BE2C (cell line): ENCODE results near the gene OPRL1.

ENCODE experiments used
- DNase-seq: peaks from one replicate; pipeline ENCODE4 v3.0.0-alpha.2; 2020
- H3K27me3 ChIP-seq: fragments of 250-450 bp; sonication (Bioruptor Pico); 2 replicates; pipeline ENCODE4 v1.5.1; 2020; ENCODE audit warnings: mild to moderate bottlenecking
- H3K36me3 ChIP-seq: fragments of 250-450 bp; sonication (Bioruptor Pico); 2 replicates; pipeline ENCODE4 v1.5.1; 2020; ENCODE audit warnings: mild to moderate bottlenecking
- H3K4me1 ChIP-seq: fragments of 250-450 bp; sonication (Bioruptor Pico); 2 replicates; pipeline ENCODE4 v1.5.1; 2020
- H3K4me3 ChIP-seq: 2 replicates; pipeline ENCODE4 v1.5.1; 2011; ENCODE audit warnings: low read depth, low read length
- H3K9me3 ChIP-seq: fragments of 250-450 bp; sonication (Bioruptor Pico); 2 replicates; pipeline ENCODE4 v1.5.1; 2020
- CTCF ChIP-seq: IDR thresholded peaks from 2 replicates; pipeline ENCODE4 v1.5.1; 2012; ENCODE audit warnings: mild to moderate bottlenecking, low read depth, low read length

OPRL1 gene

GRCh38 chr20:64047046-64047389 lies 32.9 kb upstream of the OPRL1 start:
- no peak for TF ChIP-seq CTCF
- DNase-seq, result peak; percentile 16
- H3K36me3 ChIP-seq, result no peaks in the 10 kb centered on the region
- H3K4me1 ChIP-seq, result peaks cover 29% of the 10 kb centered on the region
- H3K9me3 ChIP-seq, result no peaks in the 10 kb centered on the region
- H3K4me3 ChIP-seq, result no peak overlapping the region
- peaks cover 15% of the 10 kb centered on the region for H3K27me3 ChIP-seq

DNA sequence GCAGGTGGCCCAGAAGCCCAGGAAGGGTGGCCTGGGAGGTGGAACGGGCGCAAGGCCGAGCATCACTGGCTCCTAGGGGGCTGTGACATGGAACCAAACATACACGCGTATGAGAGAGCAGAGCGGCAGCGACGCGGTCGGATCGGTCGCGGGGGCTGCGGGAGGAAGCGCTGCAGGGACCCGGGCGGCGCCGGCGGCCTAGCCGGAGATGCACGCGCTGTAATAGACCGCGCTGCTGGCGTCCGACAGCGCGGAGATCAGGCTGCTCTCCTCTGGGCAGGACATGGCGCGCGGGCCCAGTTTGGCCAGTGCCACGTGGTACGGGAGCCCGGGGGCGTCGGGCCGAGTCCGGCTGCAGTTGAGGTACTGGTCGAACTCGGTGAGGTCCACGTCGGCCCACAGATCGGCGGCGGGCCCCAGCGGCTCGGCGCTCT lies 31.9 kb upstream of the OPRL1 start:
- Histone ChIP-seq H3K36me3 (no peaks in the 10 kb centered on the region), H3K4me3 (peak overlapping the region; percentile 53), H3K4me1 (peaks cover 39% of the 10 kb centered on the region), H3K27me3 (peaks cover 10% of the 10 kb centered on the region), H3K9me3 (no peaks in the 10 kb centered on the region)
- no peak for TF ChIP-seq CTCF
- DNase-seq, result peak; percentile 31

DNA sequence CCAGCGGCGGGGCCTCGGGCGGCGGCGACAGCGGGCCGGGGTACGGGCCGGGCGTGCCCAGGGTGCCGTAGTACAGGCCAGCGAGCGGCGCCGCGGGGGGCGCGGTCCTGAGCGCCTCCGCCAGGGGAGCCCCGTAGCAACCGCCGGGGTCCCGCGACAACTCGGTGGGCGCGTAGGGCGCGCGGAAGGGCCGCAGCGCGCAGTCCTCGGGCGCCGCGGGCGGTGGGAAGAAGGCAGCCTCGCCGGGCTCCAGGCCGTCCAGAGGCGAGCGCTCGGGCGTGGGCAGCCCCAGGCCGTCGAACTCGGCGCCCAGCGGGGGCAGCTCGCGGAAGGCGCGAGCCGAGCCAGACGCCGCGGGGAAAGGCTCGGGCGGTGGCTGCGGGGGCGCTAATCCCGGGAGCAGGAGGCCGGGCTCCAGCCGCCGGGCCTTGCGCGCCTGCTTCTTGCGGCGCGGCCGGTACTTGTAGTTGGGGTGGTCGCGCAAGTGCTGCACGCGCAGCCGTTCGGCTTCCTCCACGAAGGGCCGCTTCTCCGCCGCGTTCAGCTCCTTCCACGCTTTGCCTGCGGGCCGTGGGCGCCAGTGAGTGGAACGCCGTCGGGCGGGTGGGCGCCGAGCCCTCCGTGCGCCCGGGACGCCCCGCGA lies 31.4 kb upstream of the OPRL1 start:
- Histone ChIP-seq H3K4me1 (peaks cover 42% of the 10 kb centered on the region), H3K9me3 (no peaks in the 10 kb centered on the region), H3K4me3 (peak overlapping the region; percentile 53), H3K36me3 (no peaks in the 10 kb centered on the region), H3K27me3 (peaks cover 10% of the 10 kb centered on the region)
- no peak for TF ChIP-seq CTCF
- DNase-seq, result peak; percentile 41

GRCh38 chr20:64049060-64049877 lies 30.6 kb upstream of the OPRL1 start, which contains the start of gene SOX18:
TSS of gene SOX18 (minus strand) at chr20:64049639. CDS start at chr20:64049516, 123 bp downstream.
- Histone ChIP-seq H3K4me1 (peaks cover 47% of the 10 kb centered on the region), H3K36me3 (no peaks in the 10 kb centered on the region), H3K9me3 (no peaks in the 10 kb centered on the region), H3K27me3 (peaks cover 10% of the 10 kb centered on the region), H3K4me3 (peak within 1 kb of the TSS; percentile 53)
- no peak for TF ChIP-seq CTCF
- peak; percentile 71 for DNase-seq

GRCh38 chr20:64049878-64050260 lies 30.0 kb upstream of the OPRL1 start:
- no peak for TF ChIP-seq CTCF
- H3K9me3 ChIP-seq, result no peaks in the 10 kb centered on the region
- H3K27me3 ChIP-seq, result peaks cover 10% of the 10 kb centered on the region
- peak overlapping the region; percentile 36 for H3K4me3 ChIP-seq
- peaks cover 45% of the 10 kb centered on the region for H3K4me1 ChIP-seq
- no peak for DNase-seq
- H3K36me3 ChIP-seq, result no peaks in the 10 kb centered on the region
